RCC 7860 (cell line): ENCODE data around the gene ZNRF3.
"Not testable (repeated sequence)": the region's sequence is repeated elsewhere in the genome, so short reads cannot be mapped to it uniquely, and the experiment has no call there.

Experiments
- DNase-seq: peaks from one replicate; pipeline ENCODE4 v3.0.0-alpha.2; 2015; ENCODE audit warnings: low spot score
- FAIRE-seq: peaks from 2 replicates; lab custom pipeline; 2012; peaks lifted over from hg19 to GRCh38; lab: Jason Lieb, UNC

The ZNRF3 gene

GRCh38 chr22:28883917-28884746, 760 bp downstream of the ZNRF3 start:
- no peak for FAIRE-seq
- DNase-seq = no peak

- FAIRE-seq = no peak
Observed at GRCh38 chr22:28884747-28885350, 1.5 kb downstream of the ZNRF3 start.

GRCh38 chr22:28885939-28886338, 2.6 kb downstream of the ZNRF3 start:
- FAIRE-seq = no peak

More at GRCh38 chr22:28884747-28885350, 1.5 kb downstream of the ZNRF3 start:
- DNase-seq = no peak

GRCh38 chr22:28886679-28887078, 3.3 kb downstream of the ZNRF3 start:
- FAIRE-seq, DNase-seq: not testable (repeated sequence)

More at GRCh38 chr22:28885939-28886338, 2.6 kb downstream of the ZNRF3 start:
- DNase-seq = no peak

DNA sequence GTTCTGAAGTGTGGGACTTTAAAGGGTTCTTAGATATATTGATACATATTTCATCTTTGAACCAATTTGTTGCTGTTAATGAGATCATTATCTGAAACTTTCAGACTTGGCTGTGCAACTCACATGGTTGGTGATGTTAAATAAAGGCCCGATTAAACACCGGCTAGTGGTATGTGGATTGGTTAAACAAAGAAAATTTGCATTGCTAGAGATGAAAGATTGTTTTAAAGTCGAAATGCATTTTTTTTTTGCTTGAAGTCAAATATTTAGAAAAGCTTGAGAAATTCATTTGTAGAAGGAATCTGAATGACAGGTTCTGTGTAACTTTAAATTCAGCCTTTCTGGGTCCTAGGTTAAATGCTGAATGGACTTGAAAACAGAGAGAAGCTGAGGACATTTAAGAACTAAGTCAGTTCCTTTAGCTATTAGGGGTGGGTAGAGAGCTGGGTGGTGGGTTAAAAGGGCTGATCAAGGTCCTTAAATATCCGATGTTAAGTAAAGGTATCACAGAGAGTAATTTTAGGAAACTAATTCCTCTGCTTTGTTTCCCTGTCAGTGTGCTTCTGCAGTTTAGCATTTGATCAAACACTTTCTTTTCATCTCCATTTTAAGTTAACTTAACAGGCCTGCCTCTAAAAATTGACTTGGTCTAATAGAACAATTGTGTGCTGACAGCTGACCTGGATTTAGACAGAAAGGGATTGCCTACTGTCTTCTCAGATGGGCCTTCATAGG, 4.5 kb downstream of the ZNRF3 start:
- FAIRE-seq = no peak
- DNase-seq = no peak

DNA sequence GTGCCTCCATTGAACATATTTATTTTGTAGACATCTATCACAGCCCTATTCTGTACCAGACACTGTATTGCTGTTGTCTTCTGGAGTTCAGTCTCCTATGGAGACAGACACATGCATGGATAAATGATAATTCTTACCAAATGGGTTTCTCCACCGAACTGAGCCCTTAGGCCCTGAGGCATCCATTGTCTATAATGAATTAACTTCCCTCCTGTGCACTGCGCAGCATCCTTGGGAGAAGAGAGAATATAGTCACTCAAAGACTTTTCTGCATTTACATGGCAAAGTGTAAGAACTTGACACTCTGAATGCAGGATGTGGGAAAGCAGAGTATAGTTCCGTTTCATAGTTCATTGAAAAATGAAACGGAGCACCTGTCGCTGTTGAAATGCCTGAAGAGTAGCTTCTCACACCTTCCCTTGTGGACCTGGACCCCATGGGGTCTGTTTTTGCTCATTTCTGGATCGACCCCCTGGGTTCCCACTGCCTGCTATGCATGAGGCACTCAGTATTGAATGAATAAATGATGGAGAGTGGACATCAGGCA, 6.2 kb downstream of the ZNRF3 start:
- no peak for FAIRE-seq

GRCh38 chr22:28891156-28891733, 7.9 kb downstream of the ZNRF3 start:
- FAIRE-seq (no peak), DNase-seq (no peak)

More for the DNA sequence above, 6.2 kb downstream of the ZNRF3 start:
- DNase-seq = no peak

DNA sequence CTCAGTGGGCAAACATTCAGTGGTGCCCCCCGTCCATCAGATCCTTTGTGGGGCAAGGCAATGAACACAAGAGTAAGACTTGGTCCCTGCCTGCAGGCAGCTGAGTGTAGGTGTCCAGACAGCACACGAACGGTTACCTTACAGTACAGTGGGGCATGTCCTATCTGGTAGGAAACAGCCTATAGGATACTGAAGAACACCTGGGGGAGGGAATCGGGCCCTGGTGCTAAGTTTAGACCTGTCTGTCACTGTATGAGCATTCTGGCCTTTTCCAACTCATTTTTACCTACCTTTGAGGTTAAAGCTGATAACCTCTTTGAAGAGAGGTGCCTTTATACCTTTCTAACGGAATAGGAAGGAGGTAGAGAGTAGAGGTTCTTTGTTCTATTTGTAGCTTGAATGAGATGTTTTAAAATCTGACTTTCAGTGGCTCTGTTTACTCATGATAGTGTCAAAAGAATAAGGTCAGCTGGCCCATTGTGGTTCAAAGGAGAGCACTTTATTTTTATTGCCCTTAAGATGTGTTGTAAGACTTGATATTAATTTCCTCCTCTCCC, 8.9 kb downstream of the ZNRF3 start:
- no peak for FAIRE-seq
- no peak for DNase-seq

GRCh38 chr22:28893810-28894209, 10.4 kb downstream of the ZNRF3 start:
- DNase-seq = no peak
- no peak for FAIRE-seq

- no peak for FAIRE-seq
- no peak for DNase-seq
Observed at GRCh38 chr22:28894334-28894733, 11.0 kb downstream of the ZNRF3 start.

- FAIRE-seq (no peak), DNase-seq (no peak)
Observed at GRCh38 chr22:28894807-28895206, 11.4 kb downstream of the ZNRF3 start.

DNA sequence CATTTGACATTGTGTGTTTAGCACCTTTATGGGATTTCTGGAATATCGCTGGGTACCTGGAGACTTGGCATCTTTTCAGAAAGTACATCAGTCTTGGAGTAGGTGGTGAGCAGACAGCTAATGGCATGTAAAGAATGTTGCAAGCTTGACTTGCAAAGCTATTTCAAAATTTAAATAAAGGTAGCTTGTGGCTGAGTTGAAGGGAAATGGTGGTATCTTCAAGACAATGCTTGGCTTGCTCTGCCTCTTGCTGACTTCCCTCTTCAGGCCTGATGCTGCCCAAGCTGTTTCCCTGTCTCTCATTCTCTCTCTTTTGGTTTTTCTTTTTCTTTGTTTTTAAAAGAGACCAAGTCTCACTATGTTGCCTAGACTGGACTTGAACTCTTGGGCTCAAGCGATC, 13.2 kb downstream of the ZNRF3 start:
- DNase-seq (no peak), FAIRE-seq (no peak)

GRCh38 chr22:28898233-28898629, 14.9 kb downstream of the ZNRF3 start:
- DNase-seq (no peak), FAIRE-seq (no peak)

DNA sequence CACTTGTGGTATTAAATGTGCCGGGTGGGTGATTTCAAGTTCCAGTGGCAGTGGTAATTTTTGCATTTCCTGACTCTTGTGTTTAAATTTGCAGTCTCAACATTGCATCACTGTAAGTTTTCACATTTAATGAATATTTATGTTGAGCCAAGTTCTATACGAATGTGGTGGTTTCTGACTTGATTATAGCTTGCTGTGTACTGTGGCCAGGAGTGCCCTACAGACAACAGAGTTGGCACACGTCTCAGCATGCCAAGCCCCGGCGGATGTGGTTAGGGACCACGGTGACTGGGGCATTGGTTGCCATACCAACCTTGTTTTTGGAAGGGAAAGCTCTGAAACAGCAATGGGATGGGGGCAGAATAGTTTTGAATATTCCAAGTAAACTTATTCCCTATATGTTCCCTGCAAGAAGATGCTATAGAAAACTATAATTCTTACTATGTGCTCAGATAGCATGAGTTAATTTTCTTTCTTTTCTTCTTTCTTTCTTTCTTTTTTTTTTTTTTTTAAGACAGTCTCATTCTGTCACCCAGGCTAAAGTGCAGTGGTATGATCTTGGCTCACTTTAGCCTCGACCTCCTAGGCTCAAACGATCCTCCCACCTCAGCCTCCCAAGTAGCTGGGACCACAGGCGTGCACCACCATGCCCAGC, 16.0 kb downstream of the ZNRF3 start:
- FAIRE-seq (no peak), DNase-seq (peak; percentile 45)

GRCh38 chr22:28900379-28900925, 17.1 kb downstream of the ZNRF3 start:
- FAIRE-seq (no peak), DNase-seq (no peak)

DNA sequence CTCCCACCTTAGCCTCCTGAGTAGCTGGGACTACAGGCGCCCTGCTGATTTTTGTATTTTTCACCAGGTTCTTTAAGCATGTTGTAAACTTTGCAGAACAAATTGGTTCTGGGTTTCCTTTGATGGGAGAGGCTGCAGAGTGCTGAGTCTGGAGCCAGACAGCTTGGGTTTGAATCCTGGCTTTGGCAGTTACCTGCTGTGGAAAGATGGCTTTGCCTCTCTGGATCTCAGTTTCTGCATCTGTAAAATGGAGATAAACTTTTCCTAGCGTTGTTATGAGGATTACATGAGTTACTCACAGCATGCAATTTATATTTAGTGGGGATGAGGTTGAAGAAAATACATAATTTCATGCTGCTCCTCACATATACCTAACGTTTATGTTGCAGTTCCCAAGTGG, 19.1 kb downstream of the ZNRF3 start:
- no peak for FAIRE-seq
- no peak for DNase-seq

DNA sequence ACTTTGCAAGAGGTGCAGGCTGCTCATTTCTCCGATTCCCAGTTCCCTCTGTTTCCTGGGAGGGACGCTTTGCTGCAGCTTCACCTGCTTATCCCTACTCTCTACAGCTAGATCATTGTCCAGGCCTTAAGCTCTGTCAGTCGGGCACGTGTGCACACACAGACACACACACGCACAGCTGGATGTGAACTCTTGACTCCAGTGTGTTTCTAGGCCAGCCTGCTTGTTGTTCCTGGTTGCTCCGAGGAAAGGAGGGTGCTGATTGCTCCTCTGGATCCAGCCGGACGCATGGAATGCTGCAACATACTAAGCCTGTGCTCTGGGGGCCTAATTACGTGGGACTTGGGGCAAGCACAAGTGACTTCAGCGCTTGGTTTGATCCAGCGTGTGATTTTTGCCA, 19.7 kb downstream of the ZNRF3 start:
- no peak for FAIRE-seq
- DNase-seq = no peak

DNA sequence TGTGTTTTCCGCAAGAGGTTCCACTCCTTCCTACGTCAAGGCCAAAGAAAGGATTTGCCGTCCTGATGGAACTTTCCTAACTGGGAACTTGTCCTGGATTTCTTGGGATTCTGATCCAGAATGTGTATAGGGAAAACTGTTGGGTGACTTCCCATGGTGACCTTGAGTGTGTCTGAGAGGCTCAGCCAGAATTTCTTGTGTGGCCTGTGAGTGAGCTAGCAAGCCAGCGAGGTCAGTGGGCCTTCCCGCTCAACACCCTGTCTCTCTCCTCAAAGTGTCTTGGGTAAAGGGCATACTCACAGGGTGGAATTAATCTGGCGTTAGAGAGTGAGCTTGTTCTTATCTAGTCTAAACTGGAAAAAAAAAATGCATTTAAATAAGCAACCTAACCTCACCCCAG, 20.4 kb downstream of the ZNRF3 start:
- DNase-seq (no peak), FAIRE-seq (no peak)

- FAIRE-seq = no peak
Observed at GRCh38 chr22:28904211-28904896, 21.0 kb downstream of the ZNRF3 start.

More at GRCh38 chr22:28904211-28904896, 21.0 kb downstream of the ZNRF3 start:
- no peak for DNase-seq
